ENCODE measurements around the gene ALOX15.

Gene ALOX15

GRCh38 chr17:4679658-4680057 lies 38.2 kb upstream of the ALOX15 start:
- no peaks in the 10 kb centered on the region for H3K4me1 ChIP-seq (ENCODE audit: control insufficient read depth, low read length)
- H3K79me2 ChIP-seq (ENCODE audit: control insufficient read depth, low read length) = no peaks in the 10 kb centered on the region
- H3K9me2 ChIP-seq (replicated peaks; ENCODE audit: control insufficient read depth, low read length) = no peaks in the 10 kb centered on the region
- H3K4me3 ChIP-seq (ENCODE audit: low read length) = no peak overlapping the region
- peaks cover 78% of the 10 kb centered on the region for H3K36me3 ChIP-seq (ENCODE audit: control insufficient read depth, low read length)
- no peaks in the 10 kb centered on the region for H4K20me1 ChIP-seq (ENCODE audit: control insufficient read depth, insufficient read depth, low read depth, low read length)
- no peaks in the 10 kb centered on the region for H3K9me3 ChIP-seq (ENCODE audit: control insufficient read depth, insufficient read depth, low read length)
- H3K27ac ChIP-seq (ENCODE audit: low read depth, low read length) = no peak overlapping the region
- TF ChIP-seq EZH2phosphoT487 (IDR thresholded peaks at IDR 0.05; ENCODE audit: borderline replicate concordance, low read length) = no peak
- TF ChIP-seq, protein P1, sequence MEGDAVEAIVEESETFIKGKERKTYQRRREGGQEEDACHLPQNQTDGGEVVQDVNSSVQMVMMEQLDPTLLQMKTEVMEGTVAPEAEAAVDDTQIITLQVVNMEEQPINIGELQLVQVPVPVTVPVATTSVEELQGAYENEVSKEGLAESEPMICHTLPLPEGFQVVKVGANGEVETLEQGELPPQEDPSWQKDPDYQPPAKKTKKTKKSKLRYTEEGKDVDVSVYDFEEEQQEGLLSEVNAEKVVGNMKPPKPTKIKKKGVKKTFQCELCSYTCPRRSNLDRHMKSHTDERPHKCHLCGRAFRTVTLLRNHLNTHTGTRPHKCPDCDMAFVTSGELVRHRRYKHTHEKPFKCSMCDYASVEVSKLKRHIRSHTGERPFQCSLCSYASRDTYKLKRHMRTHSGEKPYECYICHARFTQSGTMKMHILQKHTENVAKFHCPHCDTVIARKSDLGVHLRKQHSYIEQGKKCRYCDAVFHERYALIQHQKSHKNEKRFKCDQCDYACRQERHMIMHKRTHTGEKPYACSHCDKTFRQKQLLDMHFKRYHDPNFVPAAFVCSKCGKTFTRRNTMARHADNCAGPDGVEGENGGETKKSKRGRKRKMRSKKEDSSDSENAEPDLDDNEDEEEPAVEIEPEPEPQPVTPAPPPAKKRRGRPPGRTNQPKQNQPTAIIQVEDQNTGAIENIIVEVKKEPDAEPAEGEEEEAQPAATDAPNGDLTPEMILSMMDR (IDR thresholded peaks at IDR 0.05; ENCODE audit: low read depth, low read length, poor library complexity, severe bottlenecking) = no peak
- H3F3A ChIP-seq (ENCODE audit: control insufficient read depth, insufficient read depth) = no peaks in the 10 kb centered on the region
- no peak overlapping the region for H3K4me2 ChIP-seq (ENCODE audit: low read length)
- H3K27me3 ChIP-seq (ENCODE audit: control insufficient read depth, low read length) = no peaks in the 10 kb centered on the region

DNA sequence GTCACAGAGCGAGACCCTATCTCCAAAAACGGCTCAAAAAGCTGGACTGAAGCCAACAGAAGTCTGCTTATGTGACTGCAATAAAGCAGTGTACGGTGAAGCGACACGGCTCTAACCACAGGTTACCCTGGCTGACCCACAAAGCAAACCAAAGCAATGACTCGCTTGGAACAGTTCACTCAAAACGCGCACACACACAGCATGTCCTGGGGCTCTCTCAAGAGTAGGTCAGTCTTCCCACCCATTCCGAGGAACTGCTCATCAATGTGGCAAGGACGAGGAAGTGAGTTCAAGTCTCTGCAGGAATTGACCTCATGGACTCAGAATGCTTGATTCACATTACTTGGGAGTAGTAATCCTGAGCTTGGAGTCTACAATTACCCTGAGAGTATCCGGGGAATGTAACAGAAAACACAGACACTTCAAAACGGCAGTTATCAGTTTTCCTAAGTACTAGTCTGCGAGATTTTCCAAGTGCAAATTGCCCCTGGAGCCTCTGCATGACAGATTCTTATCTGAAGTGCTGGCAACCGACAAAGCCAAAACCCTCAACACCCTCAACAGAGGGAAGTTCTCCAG lies 37.1 kb upstream of the ALOX15 start:
- peaks cover 81% of the 10 kb centered on the region for H3K36me3 ChIP-seq (ENCODE audit: control insufficient read depth, low read length)
- H4K20me1 ChIP-seq (ENCODE audit: control insufficient read depth, insufficient read depth, low read depth, low read length) = no peaks in the 10 kb centered on the region
- no peaks in the 10 kb centered on the region for H3F3A ChIP-seq (ENCODE audit: control insufficient read depth, insufficient read depth)
- no peaks in the 10 kb centered on the region for H3K9me2 ChIP-seq (replicated peaks; ENCODE audit: control insufficient read depth, low read length)
- H3K27ac ChIP-seq (ENCODE audit: low read depth, low read length) = no peak overlapping the region
- H3K9me3 ChIP-seq (ENCODE audit: control insufficient read depth, insufficient read depth, low read length) = no peaks in the 10 kb centered on the region
- no peak for TF ChIP-seq EZH2phosphoT487 (IDR thresholded peaks at IDR 0.05; ENCODE audit: borderline replicate concordance, low read length)
- TF ChIP-seq, protein P1 (IDR thresholded peaks at IDR 0.05; ENCODE audit: low read depth, low read length, poor library complexity, severe bottlenecking) = no peak
- H3K79me2 ChIP-seq (ENCODE audit: control insufficient read depth, low read length) = no peaks in the 10 kb centered on the region
- no peaks in the 10 kb centered on the region for H3K27me3 ChIP-seq (ENCODE audit: control insufficient read depth, low read length)
- no peak overlapping the region for H3K4me3 ChIP-seq (ENCODE audit: low read length)
- no peaks in the 10 kb centered on the region for H3K4me1 ChIP-seq (ENCODE audit: control insufficient read depth, low read length)
- no peak overlapping the region for H3K4me2 ChIP-seq (ENCODE audit: low read length)

DNA sequence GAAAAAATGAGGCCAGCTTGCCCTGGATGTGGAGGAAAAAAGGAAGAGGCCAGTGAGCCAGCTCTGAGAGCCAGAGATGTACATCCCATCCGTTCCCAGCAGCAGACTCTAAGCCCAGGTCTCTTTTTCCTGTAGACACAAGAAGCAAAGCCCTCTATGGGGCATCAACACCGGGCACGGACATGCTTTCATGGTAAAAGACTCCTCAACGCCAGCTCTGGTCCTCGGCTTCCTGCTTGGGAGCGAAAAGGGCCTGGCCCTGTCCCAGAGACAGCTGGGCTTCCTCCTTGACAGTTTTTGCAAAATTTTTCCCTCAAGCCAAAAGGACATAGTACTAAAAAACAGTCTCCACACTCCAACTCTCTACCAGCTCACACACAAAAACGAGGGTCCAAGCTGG lies 35.3 kb upstream of the ALOX15 start:
- Histone ChIP-seq H3K4me2 (ENCODE audit: low read length) (no peak overlapping the region), H3K9me3 (ENCODE audit: control insufficient read depth, insufficient read depth, low read length) (no peaks in the 10 kb centered on the region), H4K20me1 (ENCODE audit: control insufficient read depth, insufficient read depth, low read depth, low read length) (no peaks in the 10 kb centered on the region), H3K4me1 (ENCODE audit: control insufficient read depth, low read length) (no peaks in the 10 kb centered on the region), H3K4me3 (ENCODE audit: low read length) (no peak overlapping the region), H3K79me2 (ENCODE audit: control insufficient read depth, low read length) (no peaks in the 10 kb centered on the region), H3K9me2 (replicated peaks; ENCODE audit: control insufficient read depth, low read length) (no peaks in the 10 kb centered on the region), H3K27me3 (ENCODE audit: control insufficient read depth, low read length) (no peaks in the 10 kb centered on the region), H3K27ac (ENCODE audit: low read depth, low read length) (no peak overlapping the region), H3F3A (ENCODE audit: control insufficient read depth, insufficient read depth) (no peaks in the 10 kb centered on the region), H3K36me3 (ENCODE audit: control insufficient read depth, low read length) (peaks cover 82% of the 10 kb centered on the region)
- TF ChIP-seq, protein P1 (IDR thresholded peaks at IDR 0.05; ENCODE audit: low read depth, low read length, poor library complexity, severe bottlenecking) = no peak
- no peak for TF ChIP-seq EZH2phosphoT487 (IDR thresholded peaks at IDR 0.05; ENCODE audit: borderline replicate concordance, low read length)
